Left lung (tissue), 10 donors: ENCODE results near the gene CARF. TPM values are rescaled to one million over a fixed set of nuclear protein-coding genes. Genes with fewer than 3 reads are reported as not detected.
"Not testable (repeated sequence)": the region's sequence is repeated elsewhere in the genome, so short reads cannot be mapped to it uniquely, and the experiment has no call there.

Experiments used
- ATAC-seq: fragments of 200-7000 bp; cut with Tn5 transposase; one replicate; pipeline ENCODE4 v1.9.1; 2020; ENCODE audit warnings: moderate library complexity
- DNase-seq, 4 donors: peaks; one replicate each; pipeline ENCODE4 v3.0.0-alpha.2; 2013 to 2020
- H3K27ac ChIP-seq, 2 donors: fragments of 200-600 bp; sonication (generic) in 1 of 2; one replicate each; pipeline versions ENCODE4 v1.5.0 to v1.8.0; 2020 to 2021
- H3K27me3 ChIP-seq, 2 donors: fragments of 200-600 bp; sonication (generic) in 1 of 2; one replicate each; pipeline versions ENCODE4 v1.5.0 to v1.8.0; 2020 to 2021
- H3K36me3 ChIP-seq, 2 donors: fragments of 200-600 bp; sonication (generic) in 1 of 2; one replicate each; pipeline versions ENCODE4 v1.5.0 to v1.8.0; 2020 to 2021
- H3K4me1 ChIP-seq, 2 donors: fragments of 200-600 bp; one replicate each; pipeline ENCODE4 v1.8.0; 2021
- H3K4me3 ChIP-seq, 2 donors: fragments of 200-600 bp; sonication (generic) in 1 of 2; one replicate each; pipeline versions ENCODE4 v1.5.0 to v1.8.0; 2020 to 2021; ENCODE audit warnings: mild to moderate bottlenecking in 1 of 2
- H3K9me3 ChIP-seq, 2 donors: fragments of 200-600 bp; sonication (generic) in 1 of 2; one replicate each; pipeline versions ENCODE4 v1.5.0 to v1.8.0; 2020 to 2021
- intact Hi-C, 2 donors: fragments of 100-400 bp; cut with DNase I; formaldehyde crosslinking; loops; one replicate each; pipeline versions ENCODE4 v1.11.2 to v1.14.2; 2022
- polyA plus RNA-seq, 6 donors: library from polyadenylated mRNA; unstranded; fragments of 120-200 nt; gene quantifications; one replicate each; pipeline ENCODE4 v1.2.1, GENCODE V29; 2013; ENCODE audit not compliant: insufficient read length in 6 of 6
- total RNA-seq, 2 donors: library from RNA; stranded (reverse); fragmentation: NEBNext Ultra II Directional; extraction: Animal tissue kit (Norgen Biotek cat#: 25700); gene quantifications; one replicate each; pipeline ENCODE4 v1.2.1, GENCODE V29; 2021
- TF ChIP-seq, protein P1 (sequence below), 2 donors: fragments of 200-600 bp; sonication (generic) in 1 of 2; IDR thresholded peaks; one replicate each; pipeline versions ENCODE4 v1.5.0 to v1.8.0; 2021; ENCODE audit warnings: antibody characterized with exemption in 2 of 2
- donor health status: DM: no; HTN: yes; CAD: no.
- donor health status: DM: no; HTN: no; CAD: no.

The CARF gene
- total and polyA plus RNA-seq, 8 donors: 5.9 to 19.8 (median 18.2) TPM

DNA sequence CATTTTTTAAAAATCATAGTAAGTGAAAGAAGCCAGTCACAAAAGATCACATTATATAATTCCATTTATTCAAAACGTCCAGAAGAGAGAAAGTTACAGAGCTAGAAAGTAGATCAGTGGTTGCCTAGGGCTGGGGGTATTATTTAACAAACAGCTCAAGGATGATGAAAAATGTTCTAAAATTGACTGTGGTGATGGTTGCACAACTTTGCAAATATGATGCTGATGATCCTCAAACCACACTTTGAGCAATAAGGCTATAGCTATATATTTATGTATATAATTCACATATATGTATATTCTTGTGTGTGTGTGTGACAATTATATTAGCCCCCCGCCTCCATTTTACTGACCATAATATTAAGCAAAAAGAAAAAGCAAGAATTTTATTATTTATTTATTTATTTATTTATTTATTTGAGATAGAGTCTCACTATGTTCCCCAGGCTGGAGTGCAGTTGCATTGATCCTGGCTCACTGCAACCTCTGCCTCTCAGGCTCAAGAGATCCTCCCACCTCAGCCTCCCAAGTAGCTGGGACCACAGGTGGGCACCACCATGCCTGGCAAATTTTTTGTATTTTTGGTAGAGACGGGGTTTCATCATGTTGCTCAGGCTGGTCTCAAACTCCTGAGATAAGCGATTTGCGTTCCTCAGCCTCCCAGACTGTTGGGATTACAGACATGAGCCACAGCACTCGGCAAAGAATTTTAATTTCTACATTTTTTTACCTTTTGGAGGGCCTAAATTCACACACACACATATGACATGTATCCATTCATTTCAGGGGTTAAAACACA, 2.5 kb upstream of the CARF start:
- Histone ChIP-seq H3K4me1 (peaks cover 9 to 18% of the 10 kb centered on the region in 2 donors), H3K9me3 (peaks cover 0 to 3% of the 10 kb centered on the region in 2 donors), H3K27me3 (no peaks in the 10 kb centered on the region), H3K36me3 (peaks cover 0 to 6% of the 10 kb centered on the region in 2 donors), H3K27ac (no peak overlapping the region), H3K4me3 (no peak overlapping the region)
- DNase-seq (no peak), ATAC-seq (no peak)
- intact Hi-C loops: no loop called here
- TF ChIP-seq, protein P1, sequence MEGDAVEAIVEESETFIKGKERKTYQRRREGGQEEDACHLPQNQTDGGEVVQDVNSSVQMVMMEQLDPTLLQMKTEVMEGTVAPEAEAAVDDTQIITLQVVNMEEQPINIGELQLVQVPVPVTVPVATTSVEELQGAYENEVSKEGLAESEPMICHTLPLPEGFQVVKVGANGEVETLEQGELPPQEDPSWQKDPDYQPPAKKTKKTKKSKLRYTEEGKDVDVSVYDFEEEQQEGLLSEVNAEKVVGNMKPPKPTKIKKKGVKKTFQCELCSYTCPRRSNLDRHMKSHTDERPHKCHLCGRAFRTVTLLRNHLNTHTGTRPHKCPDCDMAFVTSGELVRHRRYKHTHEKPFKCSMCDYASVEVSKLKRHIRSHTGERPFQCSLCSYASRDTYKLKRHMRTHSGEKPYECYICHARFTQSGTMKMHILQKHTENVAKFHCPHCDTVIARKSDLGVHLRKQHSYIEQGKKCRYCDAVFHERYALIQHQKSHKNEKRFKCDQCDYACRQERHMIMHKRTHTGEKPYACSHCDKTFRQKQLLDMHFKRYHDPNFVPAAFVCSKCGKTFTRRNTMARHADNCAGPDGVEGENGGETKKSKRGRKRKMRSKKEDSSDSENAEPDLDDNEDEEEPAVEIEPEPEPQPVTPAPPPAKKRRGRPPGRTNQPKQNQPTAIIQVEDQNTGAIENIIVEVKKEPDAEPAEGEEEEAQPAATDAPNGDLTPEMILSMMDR (IDR thresholded peaks at IDR 0.05): no peak

DNA sequence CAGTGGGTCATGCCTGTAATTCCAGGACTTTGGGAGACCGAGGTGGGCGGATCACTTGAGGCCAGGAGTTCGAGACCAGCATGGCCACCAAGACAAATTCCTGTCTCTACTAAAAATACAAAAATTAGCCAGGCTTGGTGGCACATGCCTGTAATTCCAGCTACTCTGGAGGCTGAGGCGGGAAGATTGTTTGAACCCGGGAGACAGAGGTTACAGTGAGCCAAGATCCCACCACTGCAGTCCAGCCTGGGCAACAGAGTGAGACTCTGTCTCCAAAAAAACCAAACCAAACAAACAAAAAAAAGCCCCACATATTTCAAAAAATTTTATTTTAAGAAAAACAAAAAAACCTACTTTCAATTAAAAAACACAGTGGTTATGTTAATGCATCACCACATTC, 1.8 kb upstream of the CARF start:
- ATAC-seq, DNase-seq, H3K27ac ChIP-seq, H3K9me3 ChIP-seq, H3K36me3 ChIP-seq, H3K27me3 ChIP-seq, intact Hi-C loops: not testable (repeated sequence)
- H3K4me1 ChIP-seq: peaks cover 9 to 18% of the 10 kb centered on the region in 2 donors
- H3K4me3 ChIP-seq: peak overlapping the region in 1 of 2 donors; percentile 54

DNA sequence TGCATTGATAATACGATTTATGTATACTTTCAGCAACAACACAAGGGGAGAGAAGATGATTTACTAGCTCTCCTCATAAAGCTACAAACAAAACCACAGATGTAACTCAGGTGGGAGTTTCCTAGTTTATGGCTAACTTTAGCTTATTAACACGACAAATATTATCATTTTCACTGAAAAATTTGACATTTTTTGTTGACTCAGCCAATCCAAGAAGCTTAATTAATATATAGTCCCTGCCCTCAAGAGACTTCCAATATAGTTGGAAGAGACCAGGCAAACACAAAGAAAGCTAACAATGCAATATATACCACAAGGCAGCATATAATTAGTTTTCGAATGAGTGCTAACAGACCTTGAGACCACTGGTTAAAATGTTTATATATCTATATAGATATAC, 1.4 kb upstream of the CARF start:
- H3K36me3 ChIP-seq: peaks cover 0 to under 1% of the 10 kb centered on the region in 2 donors
- peak overlapping the region; percentile 54 to 57 for H3K4me3 ChIP-seq
- TF ChIP-seq, protein P1 (IDR thresholded peaks at IDR 0.05): no peak
- H3K4me1 ChIP-seq: peaks cover 9 to 18% of the 10 kb centered on the region in 2 donors
- H3K27ac ChIP-seq: no peak overlapping the region
- H3K9me3 ChIP-seq: no peaks in the 10 kb centered on the region
- ATAC-seq (no peak), DNase-seq (no peak)
- H3K27me3 ChIP-seq: no peaks in the 10 kb centered on the region
- intact Hi-C loops: no loop called here

DNA sequence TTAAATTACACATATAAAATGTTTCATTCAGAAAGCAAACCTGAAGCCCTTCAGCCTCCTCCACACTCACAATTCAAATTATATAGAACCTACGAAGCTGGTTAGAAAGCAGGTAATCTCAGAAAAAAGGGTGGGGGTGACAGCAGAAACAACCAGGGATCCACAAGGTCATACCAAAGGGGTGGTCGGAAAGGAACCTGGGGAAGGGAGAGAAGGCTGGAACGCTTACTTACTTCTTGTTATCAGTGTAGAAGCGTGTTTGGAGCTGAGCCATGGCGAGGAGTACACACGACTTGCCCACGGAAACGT, 918 bp upstream of the CARF start:
- intact Hi-C loops: no loop called here
- TF ChIP-seq, protein P1 (IDR thresholded peaks at IDR 0.05): no peak
- Histone ChIP-seq H3K27ac (peak overlapping the region; percentile 90 to 91), H3K9me3 (no peaks in the 10 kb centered on the region), H3K36me3 (no peaks in the 10 kb centered on the region), H3K4me1 (peaks cover 9 to 18% of the 10 kb centered on the region in 2 donors), H3K4me3 (peak overlapping the region; percentile 54 to 57), H3K27me3 (no peaks in the 10 kb centered on the region)
- DNase-seq (no peak), ATAC-seq (no peak)

DNA sequence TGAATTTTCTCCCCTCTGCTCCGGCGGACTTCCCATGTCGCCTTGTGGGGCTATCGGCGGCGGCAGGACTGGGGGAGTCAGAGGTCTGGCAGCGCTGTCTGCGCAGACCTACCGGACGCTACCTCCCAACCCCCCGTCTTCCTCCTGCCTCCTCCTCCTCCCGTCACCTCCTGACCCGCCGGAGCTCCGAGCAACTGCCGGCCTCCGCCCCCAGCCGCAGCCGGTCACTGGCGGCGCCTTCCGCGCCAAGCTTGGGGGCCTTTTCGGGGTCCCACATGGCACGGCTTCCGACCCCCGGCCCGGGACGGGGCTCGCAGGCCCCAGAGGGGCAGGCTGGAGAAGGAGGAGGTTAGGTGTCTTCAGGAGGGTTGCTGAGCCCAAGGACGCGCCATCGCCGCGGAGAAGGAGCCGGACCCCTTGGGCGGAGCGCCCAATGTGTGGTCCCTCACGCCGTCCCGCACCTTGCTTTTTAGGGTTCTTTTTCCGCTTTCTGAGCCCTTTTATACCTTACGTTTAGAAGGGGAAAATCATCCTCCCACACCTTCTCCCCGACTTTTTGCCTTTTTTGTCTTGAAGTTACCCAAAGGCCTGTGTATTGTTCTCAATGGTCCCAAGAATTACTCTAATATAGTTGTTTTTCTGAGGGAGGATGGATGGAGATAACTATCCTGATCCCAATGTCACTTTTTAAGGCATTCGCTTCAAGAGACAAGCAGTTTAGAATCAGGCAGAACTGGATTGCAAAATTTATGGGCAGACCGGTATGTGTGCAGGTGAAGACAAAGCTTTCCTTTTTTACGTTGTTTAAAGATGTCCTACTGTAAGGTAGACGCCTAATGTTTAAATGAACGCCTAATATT, 497 bp downstream of the CARF start:
- peaks cover 9 to 18% of the 10 kb centered on the region in 2 donors for H3K4me1 ChIP-seq
- intact Hi-C loops, H3K27me3 ChIP-seq, H3K9me3 ChIP-seq, H3K36me3 ChIP-seq: not testable (repeated sequence)
- DNase-seq (peak in 2 of 4 donors; percentile 3 to 8), ATAC-seq (peak; percentile 88)
- peak overlapping the region; percentile 54 to 57 for H3K4me3 ChIP-seq
- peak overlapping the region; percentile 90 to 91 for H3K27ac ChIP-seq

DNA sequence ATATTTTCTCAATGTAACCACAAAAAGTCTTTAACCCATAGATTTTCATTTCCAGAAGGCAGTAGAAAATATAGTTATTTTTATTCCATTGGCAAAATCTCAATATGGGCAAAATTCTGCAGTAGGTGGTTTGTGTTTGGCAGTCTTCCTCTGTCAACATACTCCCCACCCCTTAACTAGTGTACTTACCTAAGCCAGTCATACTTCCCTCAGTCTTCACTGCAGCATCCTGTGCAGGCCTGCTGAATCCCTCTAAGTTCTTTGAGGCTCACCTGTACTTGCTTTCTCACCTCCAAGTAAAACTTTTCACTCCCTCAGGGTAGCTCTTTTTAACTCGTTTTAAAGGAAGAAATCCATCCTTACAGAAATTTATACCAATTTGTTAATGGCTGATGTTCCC, 6.8 kb downstream of the CARF start:
- Histone ChIP-seq H3K4me1 (no peaks in the 10 kb centered on the region), H3K9me3 (no peaks in the 10 kb centered on the region), H3K27ac (no peak overlapping the region), H3K36me3 (peaks cover 0 to 4% of the 10 kb centered on the region in 2 donors), H3K4me3 (no peak overlapping the region), H3K27me3 (no peaks in the 10 kb centered on the region)
- intact Hi-C loops: no loop called here
- no peak for DNase-seq
- TF ChIP-seq, protein P1 (IDR thresholded peaks at IDR 0.05): no peak
- ATAC-seq: no peak
